ENCODE results near the gene RASIP1.

The RASIP1 gene

GRCh38 chr19:48755787-48756186, 15.4 kb upstream of the RASIP1 start:
- DNase-seq: no peak

GRCh38 chr19:48755084-48755641, 14.8 kb upstream of the RASIP1 start, which contains the start of gene FGF21:
Gene FGF21 (plus strand): TSS chr19:48755524. CDS start chr19:48756237, 713 bp downstream.
- no peak for DNase-seq

GRCh38 chr19:48752496-48753365, 12.3 kb upstream of the RASIP1 start, which contains the start of gene FUT1:
Gene FUT1 (minus strand): TSS chr19:48752641. CDS start chr19:48751281, 1,360 bp downstream.
- no peak for DNase-seq

- no peak for DNase-seq
Measured at GRCh38 chr19:48751845-48752495, 11.6 kb upstream of the RASIP1 start.

GRCh38 chr19:48750771-48751504, 10.5 kb upstream of the RASIP1 start:
- no peak for DNase-seq

- DNase-seq: no peak
Measured at GRCh38 chr19:48750351-48750750, 9.9 kb upstream of the RASIP1 start.

- DNase-seq: no peak
Measured at GRCh38 chr19:48749571-48750198, 9.3 kb upstream of the RASIP1 start.

GRCh38 chr19:48746738-48747575, 6.5 kb upstream of the RASIP1 start, which contains the start of gene IZUMO1:
Gene IZUMO1 (minus strand): TSS chr19:48746909. CDS start chr19:48745859, 1,050 bp downstream.
- DNase-seq: peak; percentile 55 to 66

- no peak for DNase-seq
Measured at GRCh38 chr19:48746110-48746509, 5.7 kb upstream of the RASIP1 start.

- peak; percentile 44 to 53 for DNase-seq
Measured at GRCh38 chr19:48745208-48745995, 5.0 kb upstream of the RASIP1 start.

GRCh38 chr19:48742096-48742495, 1.7 kb upstream of the RASIP1 start:
- no peak for DNase-seq

- no peak for DNase-seq
Measured at GRCh38 chr19:48741129-48741999, 954 bp upstream of the RASIP1 start.

GRCh38 chr19:48739404-48740163, 826 bp downstream of the RASIP1 start:
- no peak for DNase-seq

- DNase-seq: peak; percentile 45 to 80
Measured at GRCh38 chr19:48738557-48739403, 1.6 kb downstream of the RASIP1 start.

GRCh38 chr19:48737360-48737998, 2.9 kb downstream of the RASIP1 start:
- no peak for DNase-seq

GRCh38 chr19:48735031-48735615, 5.3 kb downstream of the RASIP1 start:
- DNase-seq: no peak

GRCh38 chr19:48734625-48735024, 5.8 kb downstream of the RASIP1 start:
- no peak for DNase-seq

Data from hippocampal formation (tissue), 2 donors.